Measurements from ENCODE around the gene RAD17. TPM values are rescaled to one million over a fixed set of nuclear protein-coding genes. Genes with fewer than 3 reads are reported as not detected.

RAD17 gene
- polyA plus RNA-seq, 1 donor from 2014 or later = 51.8 TPM

DNA sequence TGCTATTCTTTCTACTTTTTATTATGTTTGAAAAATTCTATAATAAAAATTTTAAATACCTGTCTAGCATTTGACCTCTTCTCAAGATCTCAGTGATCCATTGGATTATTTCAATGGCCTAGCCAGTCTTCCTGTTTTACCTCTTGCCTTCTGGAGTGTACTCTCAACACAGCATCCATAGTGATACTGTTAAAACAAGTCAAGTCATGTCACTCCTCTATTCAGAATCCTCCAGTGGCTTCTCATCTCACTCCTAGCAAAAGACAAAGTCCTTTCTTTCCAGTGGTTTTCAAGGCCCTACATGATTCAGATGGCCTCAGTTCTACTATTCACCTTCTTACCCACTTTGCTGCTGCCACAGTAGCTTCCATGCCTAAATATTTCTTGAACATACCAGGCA is 47.1 kb downstream of the RAD17 start (continued):
- no peak for TF ChIP-seq RAD21 (conservative IDR thresholded peaks at IDR 0.05)
- no peak for TF ChIP-seq MXI1 (conservative IDR thresholded peaks at IDR 0.05; ENCODE audit: poor library complexity, severe bottlenecking)

DNA sequence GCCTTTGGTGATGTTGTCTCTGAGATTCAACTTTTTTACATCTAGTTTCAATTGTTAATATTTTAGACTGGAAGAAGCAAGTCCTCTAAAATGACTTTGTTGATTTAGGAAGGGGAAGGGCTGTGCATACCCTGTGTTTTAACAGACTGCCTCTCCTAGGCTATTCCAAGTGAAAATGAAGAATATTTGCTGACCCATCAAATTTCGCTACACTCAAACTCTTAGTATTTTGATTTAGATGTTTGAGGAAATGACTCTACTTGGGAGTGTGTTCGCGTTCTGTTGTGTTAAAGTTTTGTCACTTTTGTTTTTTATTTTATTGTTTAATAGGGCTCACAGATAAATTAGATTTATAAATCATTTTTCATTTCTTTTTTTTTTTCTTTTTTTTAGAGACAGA is 48.9 kb downstream of the RAD17 start:
- Histone ChIP-seq H4K20me1 (ENCODE audit: insufficient read depth) (no peaks in the 10 kb centered on the region), H3K9me3 (ENCODE audit: low read length) (no peaks in the 10 kb centered on the region), H3K9me2 (ENCODE audit: insufficient read depth, low read length) (no peaks in the 10 kb centered on the region), H3K27me3 (ENCODE audit: insufficient read depth, low read depth, low read length) (peaks cover 25% of the 10 kb centered on the region), H3F3A (ENCODE audit: insufficient read depth, low read length, poor library complexity, severe bottlenecking) (no peaks in the 10 kb centered on the region), H3K36me3 (ENCODE audit: insufficient read depth, low read length) (peaks cover 5% of the 10 kb centered on the region), H3K27ac (ENCODE audit: low read length) (no peak overlapping the region), H3K79me2 (replicated peaks; ENCODE audit: insufficient read depth, low read length) (no peaks in the 10 kb centered on the region), H3K4me2 (ENCODE audit: low read length) (no peak overlapping the region), H2AFZ (ENCODE audit: low read depth, low read length) (no peak overlapping the region), H3K4me3 (ENCODE audit: low read length) (no peak overlapping the region), H3K9ac (ENCODE audit: low read length) (no peak overlapping the region)
- TF ChIP-seq, protein P1, sequence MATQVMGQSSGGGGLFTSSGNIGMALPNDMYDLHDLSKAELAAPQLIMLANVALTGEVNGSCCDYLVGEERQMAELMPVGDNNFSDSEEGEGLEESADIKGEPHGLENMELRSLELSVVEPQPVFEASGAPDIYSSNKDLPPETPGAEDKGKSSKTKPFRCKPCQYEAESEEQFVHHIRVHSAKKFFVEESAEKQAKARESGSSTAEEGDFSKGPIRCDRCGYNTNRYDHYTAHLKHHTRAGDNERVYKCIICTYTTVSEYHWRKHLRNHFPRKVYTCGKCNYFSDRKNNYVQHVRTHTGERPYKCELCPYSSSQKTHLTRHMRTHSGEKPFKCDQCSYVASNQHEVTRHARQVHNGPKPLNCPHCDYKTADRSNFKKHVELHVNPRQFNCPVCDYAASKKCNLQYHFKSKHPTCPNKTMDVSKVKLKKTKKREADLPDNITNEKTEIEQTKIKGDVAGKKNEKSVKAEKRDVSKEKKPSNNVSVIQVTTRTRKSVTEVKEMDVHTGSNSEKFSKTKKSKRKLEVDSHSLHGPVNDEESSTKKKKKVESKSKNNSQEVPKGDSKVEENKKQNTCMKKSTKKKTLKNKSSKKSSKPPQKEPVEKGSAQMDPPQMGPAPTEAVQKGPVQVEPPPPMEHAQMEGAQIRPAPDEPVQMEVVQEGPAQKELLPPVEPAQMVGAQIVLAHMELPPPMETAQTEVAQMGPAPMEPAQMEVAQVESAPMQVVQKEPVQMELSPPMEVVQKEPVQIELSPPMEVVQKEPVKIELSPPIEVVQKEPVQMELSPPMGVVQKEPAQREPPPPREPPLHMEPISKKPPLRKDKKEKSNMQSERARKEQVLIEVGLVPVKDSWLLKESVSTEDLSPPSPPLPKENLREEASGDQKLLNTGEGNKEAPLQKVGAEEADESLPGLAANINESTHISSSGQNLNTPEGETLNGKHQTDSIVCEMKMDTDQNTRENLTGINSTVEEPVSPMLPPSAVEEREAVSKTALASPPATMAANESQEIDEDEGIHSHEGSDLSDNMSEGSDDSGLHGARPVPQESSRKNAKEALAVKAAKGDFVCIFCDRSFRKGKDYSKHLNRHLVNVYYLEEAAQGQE (IDR thresholded peaks at IDR 0.05; ENCODE audit: borderline replicate concordance) = no peak
- TF ChIP-seq EZH2 (IDR thresholded peaks at IDR 0.05; ENCODE audit: borderline replicate concordance, insufficient read depth, low read length, poor library complexity, severe bottlenecking) (no peak), TAF1 (IDR thresholded peaks at IDR 0.05; ENCODE audit: low read depth) (no peak)

DNA sequence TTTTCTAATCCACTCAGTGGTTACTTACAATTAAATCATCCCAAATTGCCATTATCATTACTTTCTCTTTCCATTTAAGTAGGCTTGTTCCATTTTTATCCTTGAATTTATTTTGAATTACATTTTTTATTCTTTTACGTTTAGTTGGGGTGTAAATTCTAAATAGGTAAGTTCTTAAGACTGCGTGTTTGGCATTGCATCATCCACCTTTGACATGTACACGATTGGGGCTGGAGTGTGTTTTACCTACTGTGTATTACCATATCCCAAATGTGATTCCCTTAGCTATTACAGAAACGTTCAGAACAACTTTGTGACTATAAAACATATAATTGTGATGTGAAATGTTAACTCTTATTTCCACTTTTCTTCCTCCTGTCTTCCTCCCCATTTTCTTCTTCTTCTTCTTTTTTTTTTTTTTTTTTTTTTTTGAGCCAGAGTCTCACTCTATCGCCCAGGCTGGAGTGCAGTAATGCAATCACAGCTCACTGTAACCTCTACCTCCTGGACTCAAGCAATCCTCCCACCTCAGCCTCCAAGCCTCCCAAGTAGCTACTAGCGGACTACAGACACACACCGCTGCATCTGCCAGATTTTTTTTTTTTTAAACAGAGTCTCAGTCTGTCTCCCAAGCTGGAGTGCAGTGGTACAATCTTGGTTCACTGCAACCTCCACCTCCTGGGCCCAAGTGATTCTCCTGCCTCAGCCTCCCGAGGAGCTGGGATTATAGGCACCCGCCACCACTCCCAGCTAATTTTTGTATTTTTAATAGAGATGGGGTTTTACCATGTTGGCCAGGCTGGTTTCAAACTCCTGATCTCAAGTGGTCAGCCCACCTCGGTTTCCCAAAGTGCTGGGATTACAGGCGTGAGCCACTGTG is 62.0 kb downstream of the RAD17 start:
- H3F3A ChIP-seq (ENCODE audit: insufficient read depth, low read length, poor library complexity, severe bottlenecking) = no peaks in the 10 kb centered on the region

More for the DNA sequence above, 62.0 kb downstream of the RAD17 start:
- no peak overlapping the region for H3K9ac ChIP-seq (ENCODE audit: low read length)
- H4K20me1 ChIP-seq (ENCODE audit: insufficient read depth) = no peaks in the 10 kb centered on the region
- H3K4me3 ChIP-seq (ENCODE audit: low read length) = no peak overlapping the region
- H3K9me2 ChIP-seq (ENCODE audit: insufficient read depth, low read length) = no peaks in the 10 kb centered on the region
- H3K9me3 ChIP-seq (ENCODE audit: low read length) = no peaks in the 10 kb centered on the region
- H3K27ac ChIP-seq (ENCODE audit: low read length) = no peak overlapping the region
- no peak overlapping the region for H2AFZ ChIP-seq (ENCODE audit: low read depth, low read length)
- no peaks in the 10 kb centered on the region for H3K36me3 ChIP-seq (ENCODE audit: insufficient read depth, low read length)
- H3K4me2 ChIP-seq (ENCODE audit: low read length) = no peak overlapping the region
- H3K79me2 ChIP-seq (replicated peaks; ENCODE audit: insufficient read depth, low read length) = no peaks in the 10 kb centered on the region
- no peaks in the 10 kb centered on the region for H3K27me3 ChIP-seq (ENCODE audit: insufficient read depth, low read depth, low read length)
- TF ChIP-seq POLR2AphosphoS5 (IDR thresholded peaks at IDR 0.05) = no peak
- TF ChIP-seq, protein P1 (IDR thresholded peaks at IDR 0.05; ENCODE audit: borderline replicate concordance) = no peak
- TF ChIP-seq EP300 (conservative IDR thresholded peaks at IDR 0.05; ENCODE audit: poor library complexity, severe bottlenecking) = no peak
- TF ChIP-seq, protein P2, sequence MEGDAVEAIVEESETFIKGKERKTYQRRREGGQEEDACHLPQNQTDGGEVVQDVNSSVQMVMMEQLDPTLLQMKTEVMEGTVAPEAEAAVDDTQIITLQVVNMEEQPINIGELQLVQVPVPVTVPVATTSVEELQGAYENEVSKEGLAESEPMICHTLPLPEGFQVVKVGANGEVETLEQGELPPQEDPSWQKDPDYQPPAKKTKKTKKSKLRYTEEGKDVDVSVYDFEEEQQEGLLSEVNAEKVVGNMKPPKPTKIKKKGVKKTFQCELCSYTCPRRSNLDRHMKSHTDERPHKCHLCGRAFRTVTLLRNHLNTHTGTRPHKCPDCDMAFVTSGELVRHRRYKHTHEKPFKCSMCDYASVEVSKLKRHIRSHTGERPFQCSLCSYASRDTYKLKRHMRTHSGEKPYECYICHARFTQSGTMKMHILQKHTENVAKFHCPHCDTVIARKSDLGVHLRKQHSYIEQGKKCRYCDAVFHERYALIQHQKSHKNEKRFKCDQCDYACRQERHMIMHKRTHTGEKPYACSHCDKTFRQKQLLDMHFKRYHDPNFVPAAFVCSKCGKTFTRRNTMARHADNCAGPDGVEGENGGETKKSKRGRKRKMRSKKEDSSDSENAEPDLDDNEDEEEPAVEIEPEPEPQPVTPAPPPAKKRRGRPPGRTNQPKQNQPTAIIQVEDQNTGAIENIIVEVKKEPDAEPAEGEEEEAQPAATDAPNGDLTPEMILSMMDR (IDR thresholded peaks at IDR 0.05; ENCODE audit: poor library complexity, severe bottlenecking) = no peak
- TF ChIP-seq EZH2 (IDR thresholded peaks at IDR 0.05; ENCODE audit: borderline replicate concordance, insufficient read depth, low read length, poor library complexity, severe bottlenecking) = no peak
- TF ChIP-seq TAF1 (IDR thresholded peaks at IDR 0.05; ENCODE audit: low read depth) = no peak
- no peak for TF ChIP-seq MXI1 (conservative IDR thresholded peaks at IDR 0.05; ENCODE audit: poor library complexity, severe bottlenecking)
- no peak for TF ChIP-seq SMC3 (conservative IDR thresholded peaks at IDR 0.05; ENCODE audit: poor library complexity)

All from neural cell (in vitro differentiated cells).